AML-193 (cell line): ENCODE results near the gene TGFA.

ENCODE experiments used
- DNase-seq, 2 experiments: peaks; one replicate each; lab custom pipeline; 2025; lab: John Stamatoyannopoulos, UW

TGFA gene

GRCh38 chr2:70553584-70554337 lies at the start of gene TGFA:
Gene TGFA (minus strand): TSS chr2:70553826. CDS start chr2:70553767, 59 bp downstream.
- peak; percentile 59 to 60 for DNase-seq

- DNase-seq, result no peak
Observed at GRCh38 chr2:70603066-70603465, 49.4 kb upstream of the TGFA start.

- DNase-seq, result no peak
Observed at GRCh38 chr2:70598197-70598596, 44.6 kb upstream of the TGFA start.

- no peak for DNase-seq
Observed at GRCh38 chr2:70596739-70597138, 43.1 kb upstream of the TGFA start.

GRCh38 chr2:70596293-70596692 lies 42.7 kb upstream of the TGFA start:
- DNase-seq, result no peak

GRCh38 chr2:70583091-70583490 lies 29.5 kb upstream of the TGFA start:
- no peak for DNase-seq

- DNase-seq, result no peak
Observed at GRCh38 chr2:70580352-70580751, 26.7 kb upstream of the TGFA start.

GRCh38 chr2:70574618-70575017 lies 21.0 kb upstream of the TGFA start:
- no peak for DNase-seq

- DNase-seq, result no peak
Observed at GRCh38 chr2:70574109-70574508, 20.5 kb upstream of the TGFA start.

- DNase-seq, result no peak
Observed at GRCh38 chr2:70570041-70570661, 16.5 kb upstream of the TGFA start.

GRCh38 chr2:70569559-70569958 lies 15.9 kb upstream of the TGFA start:
- no peak for DNase-seq

- DNase-seq, result no peak
Observed at GRCh38 chr2:70566906-70567305, 13.3 kb upstream of the TGFA start.

GRCh38 chr2:70566464-70566863 lies 12.8 kb upstream of the TGFA start:
- no peak for DNase-seq

GRCh38 chr2:70565039-70565731 lies 11.6 kb upstream of the TGFA start:
- DNase-seq, result no peak

GRCh38 chr2:70561893-70562292 lies 8.3 kb upstream of the TGFA start:
- DNase-seq, result no peak

GRCh38 chr2:70560442-70560841 lies 6.8 kb upstream of the TGFA start:
- no peak for DNase-seq

- DNase-seq, result no peak
Observed at GRCh38 chr2:70560040-70560439, 6.4 kb upstream of the TGFA start.

GRCh38 chr2:70558195-70558808 lies 4.7 kb upstream of the TGFA start:
- no peak for DNase-seq

- DNase-seq, result no peak
Observed at GRCh38 chr2:70557171-70557838, 3.7 kb upstream of the TGFA start.

- no peak for DNase-seq
Observed at GRCh38 chr2:70556608-70557007, 3.0 kb upstream of the TGFA start.

- no peak for DNase-seq
Observed at GRCh38 chr2:70554338-70554892, 789 bp upstream of the TGFA start.

GRCh38 chr2:70553334-70553583 lies 367 bp downstream of the TGFA start:
- no peak for DNase-seq
